SK-N-SH treated with all-trans-retinoic acid at 6 μM for 48 hours (cell line): ENCODE results near the gene L2HGDH.

ENCODE experiments used
- ARNTL ChIP-seq: fragments of 450-650 bp; formaldehyde crosslinking; IDR thresholded peaks from 2 replicates; pipeline ENCODE4 v1.5.0; 2020; ENCODE audit warnings: low read depth, mild to moderate bottlenecking, moderate library complexity, borderline replicate concordance
- CSDC2 ChIP-seq: fragments of 250-450 bp; sonication (Bioruptor Pico); IDR thresholded peaks from 2 replicates; pipeline ENCODE4 v1.5.0; 2020; ENCODE audit warnings: mild to moderate bottlenecking, moderate library complexity
- CSRNP3 ChIP-seq: fragments of 250-450 bp; sonication (Bioruptor Pico); IDR thresholded peaks from 2 replicates; pipeline ENCODE4 v1.5.1; 2021; ENCODE audit warnings: mild to moderate bottlenecking, moderate library complexity
- OSR1 ChIP-seq: fragments of 250-450 bp; sonication (Bioruptor Pico); IDR thresholded peaks from 2 replicates; pipeline ENCODE4 v1.8.0; 2022; ENCODE audit warnings: moderate library complexity, mild to moderate bottlenecking, inconsistent platforms
- POU6F1 ChIP-seq: fragments of 250-450 bp; sonication (Bioruptor Pico); IDR thresholded peaks from 2 replicates; pipeline ENCODE4 v1.8.0; 2021; ENCODE audit warnings: low read depth, mild to moderate bottlenecking, moderate library complexity, borderline replicate concordance
- RARB ChIP-seq: fragments of 250-450 bp; sonication (Bioruptor Pico); IDR thresholded peaks from 2 replicates; pipeline ENCODE4 v1.8.0; 2021; ENCODE audit warnings: mild to moderate bottlenecking, moderate library complexity
- SNAI2 ChIP-seq: fragments of 250-450 bp; sonication (Bioruptor Pico); IDR thresholded peaks from 2 replicates; pipeline ENCODE4 v1.5.0; 2020; ENCODE audit warnings: mild to moderate bottlenecking, moderate library complexity
- TOX ChIP-seq: fragments of 250-450 bp; sonication (Bioruptor Pico); IDR thresholded peaks from 2 replicates; pipeline ENCODE4 v1.8.0; 2021; ENCODE audit warnings: mild to moderate bottlenecking, moderate library complexity, borderline replicate concordance
- ZFP3 ChIP-seq: fragments of 250-450 bp; sonication (Bioruptor Pico); IDR thresholded peaks from 2 replicates; pipeline ENCODE4 v1.5.0; 2020; ENCODE audit warnings: mild to moderate bottlenecking, moderate library complexity
- ZFP30 ChIP-seq: fragments of 450-650 bp; formaldehyde crosslinking; IDR thresholded peaks from 2 replicates; pipeline ENCODE4 v1.5.0; 2022; ENCODE audit warnings: mild to moderate bottlenecking, moderate library complexity
- ZNF565 ChIP-seq: fragments of 450-650 bp; formaldehyde crosslinking; conservative IDR thresholded peaks from 2 replicates; pipeline ENCODE4 v1.5.0; 2020; ENCODE audit warnings: low read depth, mild to moderate bottlenecking, moderate library complexity
- ZNF70 ChIP-seq: fragments of 450-650 bp; formaldehyde crosslinking; IDR thresholded peaks from 2 replicates; pipeline ENCODE4 v1.5.0; 2020; ENCODE audit warnings: mild to moderate bottlenecking, moderate library complexity
- ZNF8 ChIP-seq: fragments of 450-650 bp; formaldehyde crosslinking; IDR thresholded peaks from 2 replicates; pipeline ENCODE4 v1.5.0; 2020; ENCODE audit warnings: mild to moderate bottlenecking, moderate library complexity
- TF ChIP-seq, protein P1 (sequence below): fragments of 250-450 bp; sonication (Bioruptor Pico); IDR thresholded peaks from 2 replicates; pipeline ENCODE4 v1.8.0; 2020; ENCODE audit warnings: mild to moderate bottlenecking, moderate library complexity, borderline replicate concordance

DNA sequence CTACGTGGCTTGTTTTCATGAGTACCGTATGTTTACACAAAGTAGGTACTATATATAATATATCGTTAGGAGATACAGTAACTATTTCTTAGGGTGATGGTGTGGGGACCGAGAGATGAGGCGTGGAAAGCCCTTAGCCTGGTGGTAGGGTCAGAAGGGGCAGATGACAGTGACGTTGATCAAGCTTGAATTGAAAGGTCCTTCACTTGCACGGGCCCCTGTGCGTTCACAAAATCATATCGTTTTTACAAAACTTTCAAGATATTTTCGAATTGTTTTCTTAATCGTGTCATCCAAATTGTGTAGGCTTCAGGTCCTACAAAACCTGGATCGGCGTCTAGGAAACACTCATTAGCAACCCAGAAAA lies 79.8 kb downstream of the L2HGDH start:
- no peak for TF ChIP-seq ZFP30 (CRISPR knock-in tag)
- no peak for TF ChIP-seq RARB (CRISPR knock-in tag)
- no peak for TF ChIP-seq OSR1 (CRISPR knock-in tag)
- no peak for TF ChIP-seq ZNF70 (CRISPR knock-in tag)
- TF ChIP-seq TOX (CRISPR knock-in tag): no peak
- TF ChIP-seq, protein P1, sequence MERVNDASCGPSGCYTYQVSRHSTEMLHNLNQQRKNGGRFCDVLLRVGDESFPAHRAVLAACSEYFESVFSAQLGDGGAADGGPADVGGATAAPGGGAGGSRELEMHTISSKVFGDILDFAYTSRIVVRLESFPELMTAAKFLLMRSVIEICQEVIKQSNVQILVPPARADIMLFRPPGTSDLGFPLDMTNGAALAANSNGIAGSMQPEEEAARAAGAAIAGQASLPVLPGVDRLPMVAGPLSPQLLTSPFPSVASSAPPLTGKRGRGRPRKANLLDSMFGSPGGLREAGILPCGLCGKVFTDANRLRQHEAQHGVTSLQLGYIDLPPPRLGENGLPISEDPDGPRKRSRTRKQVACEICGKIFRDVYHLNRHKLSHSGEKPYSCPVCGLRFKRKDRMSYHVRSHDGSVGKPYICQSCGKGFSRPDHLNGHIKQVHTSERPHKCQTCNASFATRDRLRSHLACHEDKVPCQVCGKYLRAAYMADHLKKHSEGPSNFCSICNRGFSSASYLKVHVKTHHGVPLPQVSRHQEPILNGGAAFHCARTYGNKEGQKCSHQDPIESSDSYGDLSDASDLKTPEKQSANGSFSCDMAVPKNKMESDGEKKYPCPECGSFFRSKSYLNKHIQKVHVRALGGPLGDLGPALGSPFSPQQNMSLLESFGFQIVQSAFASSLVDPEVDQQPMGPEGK (CRISPR knock-in tag): no peak
- no peak for TF ChIP-seq ZFP3 (CRISPR knock-in tag)
- TF ChIP-seq SNAI2 (CRISPR knock-in tag): no peak
- TF ChIP-seq ARNTL (CRISPR knock-in tag): no peak
- no peak for TF ChIP-seq ZNF565 (CRISPR knock-in tag)
- no peak for TF ChIP-seq CSDC2 (CRISPR knock-in tag)
- no peak for TF ChIP-seq POU6F1 (CRISPR knock-in tag)
- no peak for TF ChIP-seq ZNF8
- no peak for TF ChIP-seq CSRNP3 (CRISPR knock-in tag)
